A549 (cell line): ENCODE results near the gene EFTUD2. TPM values are rescaled to one million over a fixed set of nuclear protein-coding genes. Genes with fewer than 3 reads are reported as not detected.

Experiments used
- ATAC-seq, 2 experiments: fragments of 200-7000 bp in 1 of 2; fragments of >200 bp in 1 of 2; cut with Nextera tagmentation in 1 of 2; cut with Tn5 transposase in 1 of 2; 3 replicates each; pipeline versions ENCODE4 v1.8.0 to v1.9.1; 2018 to 2020; ENCODE audit warnings: mild to moderate bottlenecking in 1 of 2, moderate library complexity in 1 of 2
- CTCF ChIA-PET: fragments of 300-600 bp; sonication (Branson Sonifier 250); formaldehyde crosslinking; extraction: SDS; loops from one replicate; lab custom pipeline; 2021; ENCODE audit warnings: antibody characterized with exemption, inconsistent platforms; lab: Yijun Ruan, JAX
- POLR2A ChIA-PET: fragments of 350-600 bp; formaldehyde crosslinking; extraction: SDS; loops from one replicate; lab custom pipeline; 2021; ENCODE audit warnings: antibody characterized with exemption, inconsistent platforms; lab: Yijun Ruan, JAX
- DNase-seq, 2 experiments: peaks; one replicate each; pipeline versions ENCODE4 v3.0.0 to v3.0.0-alpha.2; 2011 to 2016; ENCODE audit warnings: low read depth in 1 of 2, low spot score in 1 of 2
- FAIRE-seq: peaks from 2 replicates; lab custom pipeline; 2011; peaks lifted over from hg19 to GRCh38; lab: Jason Lieb, UNC
- H3K27ac ChIP-seq, 2 experiments: fragments of >200 bp; sonication (Bioruptor Twin); formaldehyde crosslinking; 3 replicates each; pipeline ENCODE4 v1.5.1; 2016 to 2017
- H3K4me1 ChIP-seq: fragments of >200 bp; sonication (Bioruptor Twin); formaldehyde crosslinking; 3 replicates; pipeline ENCODE4 v1.6.1; 2016
- H3K4me2 ChIP-seq: fragments of >200 bp; sonication (Bioruptor Twin); formaldehyde crosslinking; 3 replicates; pipeline ENCODE4 v1.6.1; 2016
- H3K4me3 ChIP-seq: fragments of >200 bp; sonication (Bioruptor Twin); formaldehyde crosslinking; 3 replicates; pipeline ENCODE4 v1.5.1; 2016
- H3K9me3 ChIP-seq: fragments of >200 bp; sonication (Bioruptor Twin); formaldehyde crosslinking; 3 replicates; pipeline ENCODE4 v1.6.1; 2016
- CBX8 ChIP-seq: fragments of 200-600 bp; sonication (generic); IDR thresholded peaks from 2 replicates; pipeline ENCODE4 v1.6.1; 2016
- CEBPB ChIP-seq, 2 experiments: fragments of >200 bp in 1 of 2; sonication (Bioruptor Twin) in 1 of 2; formaldehyde crosslinking in 1 of 2; IDR thresholded peaks; 2 replicates each; pipeline ENCODE4 v1.6.1; 2012 to 2016
- CHD2 ChIP-seq: fragments of 150-350 bp; IDR thresholded peaks from 2 replicates; pipeline ENCODE4 v1.6.1; 2014; ENCODE audit warnings: low read length; ENCODE audit not compliant: partially characterized antibody
- CTCF ChIP-seq: fragments of >200 bp; sonication (Bioruptor Twin); formaldehyde crosslinking; IDR thresholded peaks from 3 replicates; pipeline ENCODE4 v1.5.1; 2016
- HDAC2 ChIP-seq: fragments of 200-600 bp; sonication (generic); IDR thresholded peaks from 2 replicates; pipeline ENCODE4 v1.6.1; 2016
- HOXA7 ChIP-seq: fragments of 250-450 bp; sonication (Bioruptor Pico); IDR thresholded peaks from 2 replicates; pipeline ENCODE4 v1.5.0; 2020; ENCODE audit warnings: mild to moderate bottlenecking, moderate library complexity
- HOXB5 ChIP-seq: fragments of 250-450 bp; sonication (Bioruptor Pico); IDR thresholded peaks from 2 replicates; pipeline ENCODE4 v1.5.0; 2020; ENCODE audit warnings: mild to moderate bottlenecking, moderate library complexity
- MAZ ChIP-seq: fragments of 150-350 bp; IDR thresholded peaks from 2 replicates; pipeline ENCODE4 v1.6.1; 2014; ENCODE audit warnings: antibody characterized with exemption, low read depth, low read length, borderline replicate concordance
- PBX3 ChIP-seq: IDR thresholded peaks from 2 replicates; pipeline ENCODE4 v1.6.1; 2012
- POLR2A ChIP-seq: IDR thresholded peaks from 2 replicates; pipeline ENCODE4 v1.6.1; 2012; ENCODE audit warnings: mild to moderate bottlenecking, low read length
- POLR2AphosphoS2 ChIP-seq: conservative IDR thresholded peaks from 2 replicates; pipeline ENCODE4 v1.6.1; 2012; ENCODE audit warnings: low read length, improper control_type of control experiment, inconsistent platforms
- RARB ChIP-seq: fragments of 250-450 bp; sonication (Bioruptor Pico); IDR thresholded peaks from 2 replicates; pipeline ENCODE4 v1.8.0; 2021; ENCODE audit warnings: mild to moderate bottlenecking, moderate library complexity
- RCOR1 ChIP-seq: fragments of 150-350 bp; IDR thresholded peaks from 2 replicates; pipeline ENCODE4 v1.6.1; 2014; ENCODE audit warnings: antibody characterized with exemption, low read length, low read depth
- REST ChIP-seq: fragments of 200-600 bp; sonication (generic); IDR thresholded peaks from 2 replicates; pipeline ENCODE4 v1.6.1; 2016; ENCODE audit warnings: antibody characterized with exemption, mild to moderate bottlenecking, moderate library complexity
- SMC3 ChIP-seq: fragments of >200 bp; sonication (Bioruptor Twin); formaldehyde crosslinking; IDR thresholded peaks from 3 replicates; pipeline ENCODE4 v1.6.1; 2018; ENCODE audit warnings: inconsistent platforms
- SREBF2 ChIP-seq: fragments of 450-650 bp; IDR thresholded peaks from 2 replicates; pipeline ENCODE4 v1.6.1; 2014; ENCODE audit warnings: mild to moderate bottlenecking, moderate library complexity
- TFCP2L1 ChIP-seq: fragments of 250-450 bp; sonication (Bioruptor Pico); IDR thresholded peaks from 2 replicates; pipeline ENCODE4 v1.5.0; 2021; ENCODE audit warnings: mild to moderate bottlenecking
- ZSCAN20 ChIP-seq: fragments of 250-450 bp; sonication (Bioruptor Pico); IDR thresholded peaks from 2 replicates; pipeline ENCODE4 v1.8.0; 2022; ENCODE audit warnings: mild to moderate bottlenecking, moderate library complexity
- WGBS: methylation state at CpG from one replicate; pipeline ENCODE4 v1.1.6; 2017; ENCODE audit errors: missing lambda C conversion rate; 5-methylcytosine and 5-hydroxymethylcytosine counted together
- polyA plus RNA-seq, 4 experiments: library from polyadenylated mRNA; depleted of rRNA in 3 of 4; stranded (reverse); fragments of >200 nt; fragmentation: RNase III in 1 of 4; extraction: RNeasy Plus Mini Kit Qiagen cat#74134 plus additional on column Dnase treatment in 1 of 4; gene quantifications; 2 replicates in 3 of 4; 3 replicates in 1 of 4; pipeline ENCODE4 v1.2.3, GENCODE V29; 2011 to 2017

Gene EFTUD2
- polyA plus RNA-seq, 2 of the 4 experiments (the other 2 are of a cell fraction), result 224 to 353 TPM

- TF ChIP-seq CTCF (peak; percentile 98), SMC3 (peak; percentile 96), PBX3 (no peak), POLR2A (no peak)
- TF ChIP-seq, all 56 proteins: peak for 5
Measured at GRCh38 chr17:44865231-44865660, 34.0 kb downstream of the EFTUD2 start (continued).

- H3K4me1 ChIP-seq, result no peaks in the 10 kb centered on the region
- DNase-seq, result no peak
- peak; percentile 28 to 49; a peak in 4 of 6 replicates for ATAC-seq
- CTCF ChIA-PET, result interaction anchor here (0.6 to 45.1 kb wide), 36 partner anchors 14 to 270 kb away, joined by 3 to 1787 read pairs (median 10); partner anchors contain the start of genes ADAM11, EFTUD2, GFAP and HIGD1B
- TF ChIP-seq HDAC2, result no peak
- TF ChIP-seq RARB, result no peak
- TF ChIP-seq RCOR1, result no peak
- no peak for TF ChIP-seq TFCP2L1
- no peak for TF ChIP-seq REST
- no peak for TF ChIP-seq POLR2AphosphoS2
- TF ChIP-seq ZSCAN20, result no peak
- no peak for TF ChIP-seq CBX8
- TF ChIP-seq MAZ, result no peak
- no peak for TF ChIP-seq CEBPB (IDR thresholded peaks at IDR 0.05)
- TF ChIP-seq CHD2, result no peak
- TF ChIP-seq SREBF2, result no peak
- no peak overlapping the region for H3K4me3 ChIP-seq
- H3K27ac ChIP-seq, result no peak overlapping the region
- WGBS, result 49% methylated on average over 10 of the region's 10 CpGs
- POLR2A ChIA-PET, result no interaction called here
- no peak overlapping the region for H3K4me2 ChIP-seq
- no peak for FAIRE-seq
- no peaks in the 10 kb centered on the region for H3K9me3 ChIP-seq
Measured at GRCh38 chr17:44864831-44865230, 34.4 kb downstream of the EFTUD2 start.

- Histone ChIP-seq H3K9me3 (no peaks in the 10 kb centered on the region), H3K4me2 (no peak overlapping the region), H3K4me3 (no peak overlapping the region), H3K4me1 (no peaks in the 10 kb centered on the region), H3K27ac (no peak overlapping the region)
- WGBS, result 88% methylated on average over 12 of the region's 12 CpGs
- CTCF ChIA-PET, result interaction anchor here (0.7 to 45.1 kb wide), 13 partner anchors 12 to 310 kb away, joined by 3 to 1787 read pairs (median 20); partner anchors contain the start of gene HIGD1B
- POLR2A ChIA-PET, result interaction anchor here (1.0 kb wide), 1 partner anchor 88 kb away, joined by 4 read pairs; no protein-coding TSS in a partner anchor
- FAIRE-seq (no peak), ATAC-seq (no peak), DNase-seq (no peak)
- TF ChIP-seq HOXB5 (CRISPR knock-in tag) (no peak), HOXA7 (CRISPR knock-in tag) (no peak)
Measured at GRCh38 chr17:44863061-44863918, 36.0 kb downstream of the EFTUD2 start.
